GM21515 (cell line): Measurements from ENCODE around the gene ME2.
"Not testable (repeated sequence)": the region's sequence is repeated elsewhere in the genome, so short reads cannot be mapped to it uniquely, and the experiment has no call there.

Experiments
- ATAC-seq: cut with Tn5 transposase; IDR thresholded peaks from one replicate; pipeline ENCODE4 v1.9.1; 2021; ENCODE audit not compliant: unreplicated experiment

Gene ME2

DNA sequence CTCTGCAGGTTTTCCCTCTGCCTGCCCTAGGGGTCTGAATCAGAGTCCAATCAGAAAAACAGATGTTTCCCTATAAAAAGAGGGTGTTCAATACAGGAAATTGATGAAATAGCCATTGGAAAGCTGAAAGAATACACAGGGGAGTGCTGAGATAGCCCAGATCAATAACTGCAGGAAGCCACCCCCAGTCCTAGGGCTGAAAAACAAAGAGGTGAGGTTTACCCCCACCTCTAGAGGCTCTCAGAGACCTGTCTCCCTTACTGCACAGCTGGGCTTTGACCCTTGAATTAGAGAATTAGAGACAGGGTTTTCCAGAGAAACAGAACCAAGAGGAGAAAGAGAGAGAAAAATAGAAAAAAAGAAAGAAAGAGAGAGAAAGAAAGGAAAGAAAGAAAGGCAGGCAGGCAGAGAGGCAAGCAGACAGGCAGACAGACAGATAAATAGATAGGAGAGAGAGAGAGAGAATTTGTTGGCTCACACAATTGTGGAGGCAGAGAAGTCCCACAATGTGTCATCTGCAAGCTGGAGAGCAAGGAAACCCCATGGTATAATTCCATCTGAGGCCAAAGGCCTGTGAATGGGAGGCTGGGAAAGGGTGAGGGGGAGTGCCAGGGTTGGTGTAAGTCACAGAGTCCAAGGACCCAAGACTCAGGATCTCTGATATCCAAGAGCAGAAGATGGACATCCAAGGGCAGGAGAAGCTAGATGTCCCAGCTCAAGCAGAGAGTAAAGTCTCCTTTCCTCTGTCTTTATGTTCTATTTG is 18.9 kb upstream of the ME2 start:
- ATAC-seq: no peak

- no peak for ATAC-seq
Measured at GRCh38 chr18:50861617-50862016, 17.3 kb upstream of the ME2 start.

GRCh38 chr18:50862401-50862800 is 16.5 kb upstream of the ME2 start:
- ATAC-seq: no peak

GRCh38 chr18:50863840-50864375 is 15.0 kb upstream of the ME2 start:
- ATAC-seq: no peak

GRCh38 chr18:50866765-50867164 is 12.2 kb upstream of the ME2 start:
- ATAC-seq: no peak

GRCh38 chr18:50869150-50869549 is 9.8 kb upstream of the ME2 start:
- ATAC-seq: no peak

GRCh38 chr18:50870138-50870845 is 8.6 kb upstream of the ME2 start:
- no peak for ATAC-seq

DNA sequence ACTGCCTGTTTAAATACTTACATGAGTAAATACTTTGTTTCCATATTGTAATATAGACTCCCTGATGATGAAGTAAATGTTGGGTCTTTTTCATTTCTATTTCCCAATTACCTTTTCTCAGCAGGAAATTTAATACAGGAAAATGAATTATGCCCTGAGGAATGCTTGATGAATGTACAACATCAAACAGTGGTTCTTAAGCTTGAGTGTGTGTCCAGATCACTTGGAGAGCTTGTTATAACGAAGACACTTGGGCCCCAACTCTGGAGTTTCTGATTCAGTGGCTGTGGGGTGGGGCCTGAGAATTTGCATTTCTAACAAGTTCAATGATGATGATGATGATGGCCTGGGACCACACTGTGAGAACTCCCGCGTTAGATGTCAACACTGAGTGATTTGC is 7.1 kb upstream of the ME2 start:
- no peak for ATAC-seq

DNA sequence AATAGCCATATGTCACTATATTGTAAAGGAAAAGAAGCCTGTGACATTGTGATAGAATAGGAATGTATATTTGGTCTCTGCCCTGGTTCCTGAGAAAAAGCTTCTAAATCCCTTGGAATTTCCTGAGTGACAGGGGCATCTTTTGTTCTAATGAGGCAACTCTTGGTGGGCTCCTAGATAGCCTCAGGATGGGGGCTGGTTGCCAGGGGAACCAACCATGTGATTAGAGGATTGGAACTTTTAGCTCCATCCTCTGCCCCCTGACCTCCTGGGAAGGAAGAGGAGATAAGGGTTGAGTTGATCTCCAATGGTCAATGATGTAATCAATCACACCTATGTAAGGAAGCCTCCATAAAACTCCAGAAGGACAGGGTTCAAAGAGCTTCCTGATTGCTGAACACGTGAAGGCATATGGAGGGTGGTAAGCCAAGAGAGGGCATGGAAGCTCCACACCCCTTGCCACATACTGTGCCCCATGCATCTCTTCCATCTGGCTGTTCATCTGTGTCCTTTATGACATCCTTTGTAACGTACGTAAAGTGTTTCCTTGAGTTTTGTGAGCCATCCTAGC is 2.9 kb upstream of the ME2 start:
- ATAC-seq: no peak

DNA sequence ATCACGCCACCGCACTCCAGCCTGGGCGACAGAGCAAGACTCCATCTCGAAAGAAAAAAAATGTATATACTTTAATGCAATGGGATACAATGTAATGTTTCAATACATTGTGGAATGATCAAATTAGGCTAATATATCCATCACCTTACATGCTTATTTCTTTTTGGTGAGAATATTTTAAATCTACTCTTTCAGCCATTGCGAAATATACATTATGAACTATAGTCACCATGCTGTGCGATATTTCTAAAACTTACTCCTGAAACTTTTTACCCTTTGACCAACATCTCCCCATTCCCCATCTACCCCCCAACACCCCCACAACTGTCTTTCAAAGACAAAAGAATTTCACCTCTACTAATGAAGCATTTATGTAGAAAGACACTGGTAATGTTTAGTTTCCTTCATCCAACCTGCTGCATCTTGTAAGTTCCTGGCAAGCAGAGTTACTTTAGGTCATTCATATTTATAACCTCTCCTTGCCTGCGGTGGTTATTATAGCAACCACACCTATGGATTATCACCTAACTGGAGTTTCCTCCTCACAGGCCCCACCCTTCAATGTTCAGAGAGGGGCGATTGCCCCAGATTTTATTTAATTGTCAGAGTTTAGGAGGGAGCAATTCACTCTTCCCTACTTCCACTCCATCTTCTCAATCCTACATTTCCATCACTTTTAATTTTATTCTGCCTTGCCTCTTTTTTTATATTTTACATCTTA is 1.2 kb upstream of the ME2 start:
- no peak for ATAC-seq

- peak; percentile 24 for ATAC-seq
Measured at GRCh38 chr18:50879302-50880118, 592 bp downstream of the ME2 start.

DNA sequence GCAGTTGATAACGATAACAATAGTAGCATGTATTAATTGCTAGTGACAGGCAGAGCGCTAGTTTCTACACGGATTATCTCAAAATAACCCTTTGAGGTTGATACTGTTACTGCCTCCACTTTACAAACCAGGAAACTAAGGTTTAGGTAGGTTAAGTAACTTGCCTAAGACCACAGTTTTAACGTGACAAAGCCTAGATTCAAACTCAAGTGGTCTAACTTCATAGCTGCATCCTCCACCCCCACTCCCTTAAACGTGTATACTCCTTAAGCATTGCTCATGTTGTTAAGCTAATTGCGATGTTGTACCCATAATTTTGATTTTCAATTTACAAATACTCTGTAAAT is 1.2 kb downstream of the ME2 start:
- ATAC-seq: peak; percentile 3

GRCh38 chr18:50880944-50881343 is 2.0 kb downstream of the ME2 start:
- ATAC-seq: not testable (repeated sequence)

GRCh38 chr18:50886929-50887328 is 8.0 kb downstream of the ME2 start:
- no peak for ATAC-seq

DNA sequence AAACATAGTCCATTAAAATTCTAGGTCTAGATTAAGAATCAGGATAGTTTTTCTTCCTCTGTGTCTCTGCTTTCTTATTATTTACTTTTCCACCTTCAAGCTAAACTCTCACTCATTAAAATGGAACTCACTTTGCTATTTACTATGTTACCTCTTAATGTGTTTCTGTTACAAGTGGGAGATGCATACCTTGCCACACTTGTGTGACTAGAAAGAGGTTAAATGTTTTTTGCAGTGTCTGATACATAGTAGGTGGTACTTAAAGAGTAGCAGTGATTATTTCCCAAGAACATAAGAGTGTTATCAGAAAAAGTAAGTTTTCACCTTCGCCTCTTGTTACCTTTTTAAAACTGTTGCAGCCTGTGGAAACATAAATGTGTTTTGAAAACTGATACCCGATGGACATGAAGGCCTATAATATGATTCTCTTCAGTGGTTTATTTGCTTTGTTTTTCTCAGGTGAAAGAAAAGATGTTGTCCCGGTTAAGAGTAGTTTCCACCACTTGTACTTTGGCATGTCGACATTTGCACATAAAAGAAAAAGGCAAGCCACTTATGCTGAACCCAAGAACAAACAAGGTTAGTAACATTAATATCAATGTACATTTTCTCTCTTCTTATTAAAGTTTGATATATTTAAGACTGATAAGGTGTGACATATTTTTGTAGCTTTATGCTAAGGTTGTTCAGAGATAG is 16.6 kb downstream of the ME2 start:
- ATAC-seq: no peak

- ATAC-seq: no peak
Measured at GRCh38 chr18:50896093-50896492, 17.2 kb downstream of the ME2 start.

GRCh38 chr18:50898919-50899318 is 20.0 kb downstream of the ME2 start:
- ATAC-seq: no peak

DNA sequence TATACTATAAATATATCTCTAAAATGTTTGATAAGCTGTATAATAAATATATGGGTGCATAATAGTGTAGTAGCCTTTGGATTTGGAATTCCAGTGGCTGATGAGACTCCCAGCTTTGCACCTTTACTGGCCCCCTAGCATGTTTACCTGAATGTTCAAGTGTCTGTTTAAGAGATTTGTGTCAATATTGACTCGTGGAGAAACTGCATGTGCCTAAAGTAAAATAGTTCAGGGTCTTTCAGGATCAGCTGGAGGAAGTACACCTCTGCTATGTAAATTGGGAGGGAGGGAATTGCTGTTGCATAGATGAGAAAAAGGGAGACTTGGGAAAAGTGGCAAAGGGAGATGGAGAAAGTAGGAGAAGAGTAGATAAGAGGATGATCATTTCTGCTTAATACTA is 23.9 kb downstream of the ME2 start:
- no peak for ATAC-seq

DNA sequence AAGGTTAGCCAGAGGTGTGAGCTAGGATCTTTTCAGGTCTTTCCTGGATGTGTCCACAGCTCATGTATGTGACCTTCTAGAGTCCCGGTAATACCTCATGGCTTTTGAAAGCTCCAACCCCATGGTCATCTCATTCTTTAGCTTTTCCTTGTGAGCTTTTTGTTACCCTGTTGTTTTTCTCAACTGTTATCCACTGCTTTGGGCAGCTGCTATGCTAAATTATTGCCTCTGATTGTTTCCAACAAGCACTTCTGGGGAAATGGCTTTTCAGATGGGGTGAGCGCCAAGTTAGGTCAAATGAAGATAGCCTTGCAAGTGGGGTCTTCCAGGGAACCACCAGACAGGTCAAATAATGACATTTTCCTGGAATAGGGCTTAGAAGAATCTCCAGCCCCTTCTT is 27.9 kb downstream of the ME2 start:
- ATAC-seq: no peak

DNA sequence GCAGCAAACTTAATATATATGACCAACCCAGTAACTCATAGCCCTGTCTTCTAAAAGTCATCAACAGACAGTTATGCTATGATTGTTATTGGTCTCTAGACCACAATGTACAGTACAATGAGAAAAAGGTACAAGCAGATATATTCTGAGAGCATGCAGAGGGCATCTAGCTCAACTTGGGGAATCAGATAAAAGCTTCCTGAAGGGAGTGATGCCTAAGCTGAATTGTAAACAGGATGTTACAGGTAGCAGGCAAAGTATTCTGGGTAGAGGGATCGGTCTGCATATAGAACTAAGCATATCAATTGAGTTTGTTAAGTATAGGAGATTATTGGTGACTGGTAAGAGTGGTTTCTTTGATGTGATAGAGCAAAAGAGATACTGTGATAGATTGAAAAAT is 30.3 kb downstream of the ME2 start:
- ATAC-seq: no peak
